Smooth muscle cell (in vitro differentiated cells): ENCODE results near the gene SELENOM. TPM values are rescaled to one million over a fixed set of nuclear protein-coding genes. Genes with fewer than 3 reads are reported as not detected.

ENCODE experiments used
- DNase-seq: peaks from one replicate; lab custom pipeline; 2025; ENCODE audit not compliant: unreplicated experiment; lab: John Stamatoyannopoulos, UW
- H2AFZ ChIP-seq: fragments of 200-600 bp; sonication (generic); 2 replicates; pipeline ENCODE4 v1.6.0; 2016; ENCODE audit warnings: antibody characterized with exemption, low read depth, mild to moderate bottlenecking
- H3F3A ChIP-seq: fragments of 200-600 bp; sonication (generic); 2 replicates; pipeline ENCODE4 v1.6.0; 2017; ENCODE audit warnings: antibody characterized with exemption, low read depth
- H3K27ac ChIP-seq: fragments of 200-600 bp; sonication (generic); 2 replicates; pipeline ENCODE4 v1.5.1; 2016; ENCODE audit warnings: low read depth, mild to moderate bottlenecking
- H3K27me3 ChIP-seq: fragments of 200-600 bp; sonication (generic); 2 replicates; pipeline ENCODE4 v1.6.1; 2016; ENCODE audit warnings: low read depth, mild to moderate bottlenecking
- H3K36me3 ChIP-seq: fragments of 200-600 bp; sonication (generic); 2 replicates; pipeline ENCODE4 v1.5.1; 2016; ENCODE audit warnings: low read depth
- H3K4me1 ChIP-seq: fragments of 200-600 bp; sonication (generic); 2 replicates; pipeline ENCODE4 v1.5.1; 2016; ENCODE audit warnings: low read depth
- H3K4me2 ChIP-seq: fragments of 200-600 bp; sonication (generic); 2 replicates; pipeline ENCODE4 v1.6.0; 2016; ENCODE audit warnings: mild to moderate bottlenecking
- H3K4me3 ChIP-seq: fragments of 200-600 bp; sonication (generic); 2 replicates; pipeline ENCODE4 v1.5.1; 2016; ENCODE audit warnings: mild to moderate bottlenecking
- H3K79me2 ChIP-seq: fragments of 200-600 bp; sonication (generic); 2 replicates; pipeline ENCODE4 v1.6.0; 2016; ENCODE audit warnings: low read depth, mild to moderate bottlenecking
- H3K9ac ChIP-seq: fragments of 200-600 bp; sonication (generic); 2 replicates; pipeline ENCODE4 v1.6.0; 2016; ENCODE audit warnings: low read depth
- H3K9me3 ChIP-seq: fragments of 200-600 bp; sonication (generic); replicated peaks from 2 replicates; pipeline ENCODE4 v1.5.1; 2016; ENCODE audit warnings: low read depth
- H4K20me1 ChIP-seq: fragments of 200-600 bp; sonication (generic); 2 replicates; pipeline ENCODE4 v1.6.0; 2016; ENCODE audit warnings: low read depth
- WGBS: methylation state at CpG from one replicate; pipeline ENCODE4 v1.1.7; 2016; ENCODE audit warnings: low lambda C conversion rate; 5-methylcytosine and 5-hydroxymethylcytosine counted together
- polyA plus RNA-seq: library from polyadenylated mRNA; unstranded; fragments of >200 nt; fragmentation: Nextera tagmentation; extraction: Ambion mirVana; gene quantifications from 2 replicates; pipeline ENCODE4 v1.2.1, GENCODE V29; 2016
- total RNA-seq: library from RNA; depleted of rRNA; stranded (reverse); fragments of >200 nt; gene quantifications from 2 replicates; pipeline ENCODE4 v1.2.3, GENCODE V29; 2014
- TF ChIP-seq, protein P1 (sequence below): fragments of 200-600 bp; sonication (generic); IDR thresholded peaks from 2 replicates; pipeline ENCODE4 v1.5.1; 2017; ENCODE audit warnings: borderline replicate concordance, mild to moderate bottlenecking, antibody characterized with exemption; ENCODE audit not compliant: insufficient read depth, poor library complexity, severe bottlenecking

SELENOM gene
- total and polyA plus RNA-seq, 2 experiments from 2014 or later: 450 to 600 TPM

DNA sequence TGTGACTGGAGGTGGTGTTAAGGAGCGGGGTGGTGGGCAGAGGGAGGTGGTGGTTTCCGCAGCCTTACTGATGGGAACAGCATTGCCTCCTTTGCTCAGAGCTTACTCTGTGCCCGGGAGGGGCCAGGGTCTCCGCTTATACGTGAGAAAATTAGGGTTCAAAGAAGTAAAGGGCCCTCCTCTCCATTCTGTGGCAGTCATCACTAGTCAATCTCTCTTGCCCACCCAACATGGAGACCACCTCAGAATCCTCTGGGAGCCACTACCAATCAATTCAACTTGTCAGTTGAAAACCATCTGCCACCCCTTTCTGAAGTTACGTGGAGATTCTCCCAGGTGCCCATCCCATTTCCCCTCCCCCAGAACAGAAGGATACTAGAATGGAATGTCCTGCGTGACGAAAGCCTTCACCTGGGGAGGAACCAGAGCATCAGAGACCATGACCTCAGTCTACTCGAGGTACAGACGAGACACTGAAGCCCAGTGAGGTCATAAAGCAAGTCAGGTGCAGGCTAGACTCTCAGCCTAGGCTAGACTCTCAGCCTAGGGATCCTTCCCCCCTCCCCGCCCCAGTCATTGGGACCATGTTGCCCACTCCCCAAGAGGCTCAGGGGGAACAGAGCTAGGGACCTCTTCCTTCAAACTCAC, 2.0 kb downstream of the SELENOM start:
- peaks cover 4% of the 10 kb centered on the region for H3K4me1 ChIP-seq
- peak overlapping the region; percentile 94 for H3K27ac ChIP-seq
- H3K9me3 ChIP-seq: no peaks in the 10 kb centered on the region
- 84% methylated on average over 11 of the region's 11 CpGs for WGBS
- peak overlapping the region; percentile 85 for H3K4me2 ChIP-seq
- H3K9ac ChIP-seq: no peak overlapping the region
- no peak for DNase-seq
- H3K36me3 ChIP-seq: no peaks in the 10 kb centered on the region
- TF ChIP-seq, protein P1, sequence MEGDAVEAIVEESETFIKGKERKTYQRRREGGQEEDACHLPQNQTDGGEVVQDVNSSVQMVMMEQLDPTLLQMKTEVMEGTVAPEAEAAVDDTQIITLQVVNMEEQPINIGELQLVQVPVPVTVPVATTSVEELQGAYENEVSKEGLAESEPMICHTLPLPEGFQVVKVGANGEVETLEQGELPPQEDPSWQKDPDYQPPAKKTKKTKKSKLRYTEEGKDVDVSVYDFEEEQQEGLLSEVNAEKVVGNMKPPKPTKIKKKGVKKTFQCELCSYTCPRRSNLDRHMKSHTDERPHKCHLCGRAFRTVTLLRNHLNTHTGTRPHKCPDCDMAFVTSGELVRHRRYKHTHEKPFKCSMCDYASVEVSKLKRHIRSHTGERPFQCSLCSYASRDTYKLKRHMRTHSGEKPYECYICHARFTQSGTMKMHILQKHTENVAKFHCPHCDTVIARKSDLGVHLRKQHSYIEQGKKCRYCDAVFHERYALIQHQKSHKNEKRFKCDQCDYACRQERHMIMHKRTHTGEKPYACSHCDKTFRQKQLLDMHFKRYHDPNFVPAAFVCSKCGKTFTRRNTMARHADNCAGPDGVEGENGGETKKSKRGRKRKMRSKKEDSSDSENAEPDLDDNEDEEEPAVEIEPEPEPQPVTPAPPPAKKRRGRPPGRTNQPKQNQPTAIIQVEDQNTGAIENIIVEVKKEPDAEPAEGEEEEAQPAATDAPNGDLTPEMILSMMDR: no peak
- no peak overlapping the region for H2AFZ ChIP-seq
- H3F3A ChIP-seq: peaks cover 24% of the 10 kb centered on the region
- H3K4me3 ChIP-seq: no peak overlapping the region
- H3K27me3 ChIP-seq: no peaks in the 10 kb centered on the region
- H3K79me2 ChIP-seq: peaks cover 16% of the 10 kb centered on the region
- peaks cover 26% of the 10 kb centered on the region for H4K20me1 ChIP-seq

DNA sequence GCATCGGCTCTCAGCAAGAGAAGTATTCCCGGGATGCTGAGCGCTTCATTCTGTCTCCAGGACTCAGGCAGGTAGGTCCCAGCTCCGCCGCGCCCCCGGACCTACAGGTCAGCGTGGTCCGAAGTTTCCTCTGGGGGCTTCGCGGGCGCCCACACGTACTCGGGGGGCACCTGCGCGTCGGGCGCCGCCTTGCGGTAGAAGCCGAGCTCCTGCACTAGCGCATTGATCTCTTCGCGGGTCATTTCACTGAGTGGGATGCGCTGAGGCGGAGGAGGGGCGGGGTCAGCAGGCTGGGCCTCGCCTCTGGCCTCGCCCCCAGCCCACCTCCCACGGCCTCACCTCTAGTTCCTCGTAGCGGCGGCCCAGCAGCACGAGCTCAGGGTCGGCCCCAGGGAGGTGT, 2.5 kb downstream of the SELENOM start:
- H3K79me2 ChIP-seq: peaks cover 16% of the 10 kb centered on the region
- H3K27ac ChIP-seq: no peak overlapping the region
- H3K4me3 ChIP-seq: no peak overlapping the region
- no peak overlapping the region for H3K4me2 ChIP-seq
- no peaks in the 10 kb centered on the region for H3K27me3 ChIP-seq
- H3K4me1 ChIP-seq: peaks cover 4% of the 10 kb centered on the region
- WGBS: 30% methylated on average over 35 of the region's 35 CpGs
- no peaks in the 10 kb centered on the region for H3K36me3 ChIP-seq
- peaks cover 29% of the 10 kb centered on the region for H3F3A ChIP-seq
- no peak overlapping the region for H2AFZ ChIP-seq
- no peak overlapping the region for H3K9ac ChIP-seq
- H3K9me3 ChIP-seq: no peaks in the 10 kb centered on the region
- TF ChIP-seq, protein P1: peak; percentile 43
- no peak for DNase-seq
- H4K20me1 ChIP-seq: peaks cover 26% of the 10 kb centered on the region

DNA sequence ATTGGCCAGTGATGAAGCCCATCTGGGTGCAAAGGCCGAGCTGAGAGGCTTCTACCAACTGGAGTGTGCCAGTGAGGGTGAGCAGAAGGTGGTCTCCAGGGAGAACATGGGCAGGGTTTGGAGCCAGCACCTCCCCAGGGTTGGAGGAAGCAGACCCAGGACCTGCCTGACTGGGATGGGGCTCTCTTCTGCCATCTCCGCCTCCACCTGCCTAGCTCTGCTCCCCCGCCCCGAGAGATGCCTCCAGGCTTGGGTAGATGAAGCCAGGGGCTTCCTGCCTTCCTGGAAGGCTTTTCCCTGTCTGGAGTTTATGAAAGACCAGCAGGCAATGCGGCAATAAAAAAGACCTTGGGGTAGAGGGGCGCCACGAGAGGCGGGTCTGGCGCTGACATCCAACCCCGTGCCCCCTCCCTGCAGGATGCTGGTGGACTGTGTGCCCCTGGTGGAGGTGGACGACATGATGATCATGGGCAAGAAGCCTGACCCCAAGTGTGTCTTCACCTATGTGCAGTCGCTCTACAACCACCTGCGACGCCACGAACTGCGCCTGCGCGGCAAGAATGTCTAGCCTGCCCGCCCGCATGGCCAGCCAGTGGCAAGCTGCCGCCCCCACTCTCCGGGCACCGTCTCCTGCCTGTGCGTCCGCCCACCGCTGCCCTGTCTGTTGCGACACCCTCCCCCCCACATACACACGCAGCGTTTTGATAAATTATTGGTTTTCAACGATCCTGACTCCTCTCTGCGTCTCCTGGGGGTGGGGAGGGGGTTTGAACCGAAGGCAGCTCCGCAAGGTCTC, 3.3 kb downstream of the SELENOM start:
- Histone ChIP-seq H4K20me1 (peaks cover 33% of the 10 kb centered on the region), H3K79me2 (peaks cover 16% of the 10 kb centered on the region), H3K27ac (no peak overlapping the region), H3K36me3 (no peaks in the 10 kb centered on the region), H3F3A (peaks cover 32% of the 10 kb centered on the region), H3K9me3 (no peaks in the 10 kb centered on the region), H2AFZ (no peak overlapping the region), H3K4me2 (no peak overlapping the region), H3K4me3 (no peak overlapping the region), H3K4me1 (peaks cover 4% of the 10 kb centered on the region), H3K9ac (no peak overlapping the region), H3K27me3 (no peaks in the 10 kb centered on the region)
- no peak for DNase-seq
- TF ChIP-seq, protein P1: no peak
- WGBS: 92% methylated on average over 33 of the region's 33 CpGs

DNA sequence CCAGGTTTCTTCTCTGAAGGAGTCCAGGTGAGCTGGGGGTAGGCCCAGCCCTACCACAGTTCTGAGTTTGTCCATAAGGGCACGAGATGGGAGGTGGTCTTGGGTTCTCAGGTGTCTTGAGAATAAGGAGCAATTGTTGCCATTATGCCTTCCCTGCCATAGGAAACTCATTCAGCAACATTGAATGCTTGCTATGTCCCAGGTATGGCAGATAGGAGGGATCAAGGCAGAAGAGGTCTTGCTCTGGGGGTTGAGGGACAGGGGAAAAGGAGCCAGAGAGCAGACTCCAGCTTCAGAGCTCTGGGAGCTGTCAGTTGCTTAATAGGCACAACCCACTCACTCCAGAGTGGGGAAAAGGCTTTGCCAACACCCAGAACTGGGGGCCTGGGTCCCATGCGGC, 4.3 kb downstream of the SELENOM start:
- H3F3A ChIP-seq: peaks cover 42% of the 10 kb centered on the region
- peaks cover 35% of the 10 kb centered on the region for H4K20me1 ChIP-seq
- H3K27me3 ChIP-seq: no peaks in the 10 kb centered on the region
- H3K4me2 ChIP-seq: peak overlapping the region; percentile 8
- peak overlapping the region; percentile 90 for H3K27ac ChIP-seq
- H3K4me3 ChIP-seq: no peak overlapping the region
- peaks cover 4% of the 10 kb centered on the region for H3K4me1 ChIP-seq
- no peak for DNase-seq
- TF ChIP-seq, protein P1: no peak
- H3K36me3 ChIP-seq: no peaks in the 10 kb centered on the region
- peaks cover 16% of the 10 kb centered on the region for H3K79me2 ChIP-seq
- WGBS: 81% methylated on average over 2 of the region's 2 CpGs
- no peak overlapping the region for H2AFZ ChIP-seq
- no peaks in the 10 kb centered on the region for H3K9me3 ChIP-seq
- H3K9ac ChIP-seq: peak overlapping the region; percentile 13
